Activated CD4-positive, CD25-positive, alpha-beta regulatory T cell treated with anti-CD3 and anti-CD28 coated beads, Interleukin-2, amount 50 U/mL, for 72 hours (primary cell): ENCODE results near the gene GDF2.

Experiments used
- DNase-seq: peaks from one replicate; pipeline ENCODE4 v3.0.0; 2021

Gene GDF2

GRCh38 chr10:47335906-47336305 lies 13.7 kb downstream of the GDF2 start:
- no peak for DNase-seq

- no peak for DNase-seq
Measured at GRCh38 chr10:47336387-47337134, 14.3 kb downstream of the GDF2 start.

DNA sequence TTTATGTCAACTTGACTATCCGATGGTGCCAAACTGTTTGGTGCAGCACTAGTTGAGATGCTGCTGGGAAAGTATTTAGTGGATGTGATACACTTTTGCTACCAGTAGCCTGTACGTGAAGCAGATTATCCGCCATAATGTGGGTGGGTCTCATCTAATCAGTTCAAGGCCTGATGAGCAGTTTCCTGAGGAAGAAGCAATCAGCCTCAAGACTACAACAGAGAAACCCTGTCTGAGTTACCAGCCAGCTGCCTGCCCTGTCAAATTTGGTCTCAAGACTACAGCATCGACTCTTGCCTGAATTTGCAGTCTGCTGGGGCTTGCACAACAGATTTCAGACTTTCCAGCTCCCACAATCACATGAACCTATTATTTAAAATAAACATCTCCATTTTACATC lies 15.1 kb downstream of the GDF2 start:
- no peak for DNase-seq

- no peak for DNase-seq
Measured at GRCh38 chr10:47339186-47339735, 17.0 kb downstream of the GDF2 start.

DNA sequence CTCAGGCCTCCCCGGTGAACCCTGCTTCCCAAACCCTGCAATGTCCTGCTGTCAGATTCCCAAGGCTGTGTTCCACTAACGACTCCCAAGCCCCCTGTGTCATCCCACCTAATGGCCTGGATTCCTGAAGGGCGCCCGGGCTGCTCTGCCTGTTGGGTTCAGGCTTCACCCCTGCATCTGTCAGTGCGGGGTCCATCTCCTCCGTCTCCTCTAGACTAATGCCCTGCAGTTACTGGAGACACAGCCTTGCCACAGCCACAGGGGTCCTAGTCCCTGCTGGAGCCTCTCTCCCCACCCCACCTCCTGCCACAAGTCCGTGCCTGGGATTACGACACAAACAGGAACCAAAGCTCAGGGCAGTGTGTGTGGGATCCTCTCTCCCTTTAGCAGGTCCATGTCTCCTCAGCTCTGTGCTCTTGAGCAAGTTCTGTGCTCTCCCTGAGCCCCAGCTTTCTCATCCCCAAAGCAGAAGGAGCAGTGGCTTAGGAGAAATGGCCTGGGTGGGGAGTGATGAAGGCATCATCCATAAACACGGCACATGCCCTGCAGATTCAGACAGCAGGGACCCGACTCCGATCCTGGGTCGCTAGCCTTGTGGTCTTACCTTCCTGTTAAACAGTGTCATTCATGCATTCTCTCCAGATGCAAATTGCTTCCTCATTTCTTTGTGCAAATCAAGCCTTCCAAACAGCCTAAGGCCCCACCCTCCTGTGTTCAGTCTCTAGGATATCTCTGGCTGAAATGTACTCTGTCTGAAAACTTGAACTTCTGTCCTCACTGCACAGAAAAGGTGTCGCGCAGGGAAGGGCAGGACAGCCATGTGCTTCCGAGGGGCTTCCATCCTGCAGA lies 17.7 kb downstream of the GDF2 start:
- no peak for DNase-seq

DNA sequence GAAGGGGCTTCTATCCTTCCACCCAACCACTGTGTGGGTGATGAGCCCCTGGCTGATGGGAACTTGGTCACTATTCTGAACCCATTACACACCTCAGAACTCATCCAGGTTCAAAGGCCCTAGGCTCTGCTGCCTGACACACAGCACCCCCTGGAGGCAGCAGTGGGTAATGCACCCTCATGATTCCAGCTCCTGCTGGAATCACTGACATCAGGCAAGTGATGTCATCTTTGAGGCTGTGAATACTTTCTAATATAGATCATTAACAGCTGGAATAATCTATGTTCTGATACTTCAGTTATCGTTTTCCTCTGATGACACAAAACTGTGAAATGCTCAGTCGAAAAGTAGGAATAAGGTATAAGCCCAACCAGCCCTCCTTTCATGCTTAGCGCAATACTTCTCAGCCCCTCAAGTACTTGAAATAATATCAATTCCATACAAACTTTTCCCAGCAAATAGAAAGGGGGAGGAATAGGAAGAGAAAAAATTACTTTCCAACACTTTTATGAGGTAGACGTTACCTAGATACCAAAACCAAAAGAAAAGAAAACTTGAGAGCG lies 18.4 kb downstream of the GDF2 start:
- DNase-seq = peak; percentile 78

DNA sequence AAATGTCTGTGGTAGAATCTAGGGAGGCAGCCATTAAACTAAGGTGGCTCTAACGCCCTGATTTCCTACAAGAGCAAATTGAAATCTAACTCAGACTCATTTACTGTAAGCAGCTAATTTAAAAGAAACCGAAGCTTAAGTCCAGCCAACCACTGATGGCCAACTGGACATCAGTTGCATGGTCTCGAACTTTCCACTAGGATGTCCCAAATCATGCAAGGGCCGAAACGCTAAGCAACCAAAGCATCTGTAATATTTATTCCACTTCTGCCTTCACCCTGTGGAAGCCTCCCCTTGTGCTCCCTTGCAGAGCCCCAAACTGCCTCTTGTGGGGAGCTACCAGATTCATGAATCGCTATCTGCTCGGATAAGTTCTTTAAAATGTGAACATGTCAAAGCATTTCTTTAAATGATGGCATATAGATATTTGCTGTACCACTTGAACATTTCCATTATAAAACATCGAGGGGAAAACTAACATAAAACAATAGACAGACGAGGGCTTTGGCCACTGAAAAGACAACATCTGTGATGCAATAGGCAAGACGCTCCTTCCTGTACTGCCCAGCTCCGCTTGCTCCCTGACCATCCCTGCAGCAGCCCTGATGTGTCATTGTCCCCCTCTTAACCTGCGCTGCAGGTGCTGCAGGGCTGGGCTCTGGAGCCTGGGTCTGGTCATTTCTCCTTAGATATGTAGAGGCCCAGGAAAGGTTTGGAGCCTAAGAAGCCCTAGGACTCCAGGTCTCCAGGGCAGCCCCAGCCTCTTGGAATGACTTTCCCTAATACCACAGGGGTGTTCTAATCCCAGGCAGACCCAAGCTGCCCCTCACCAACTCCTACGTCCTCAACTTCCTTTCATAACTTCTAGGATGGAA lies 23.0 kb downstream of the GDF2 start:
- DNase-seq = no peak

DNA sequence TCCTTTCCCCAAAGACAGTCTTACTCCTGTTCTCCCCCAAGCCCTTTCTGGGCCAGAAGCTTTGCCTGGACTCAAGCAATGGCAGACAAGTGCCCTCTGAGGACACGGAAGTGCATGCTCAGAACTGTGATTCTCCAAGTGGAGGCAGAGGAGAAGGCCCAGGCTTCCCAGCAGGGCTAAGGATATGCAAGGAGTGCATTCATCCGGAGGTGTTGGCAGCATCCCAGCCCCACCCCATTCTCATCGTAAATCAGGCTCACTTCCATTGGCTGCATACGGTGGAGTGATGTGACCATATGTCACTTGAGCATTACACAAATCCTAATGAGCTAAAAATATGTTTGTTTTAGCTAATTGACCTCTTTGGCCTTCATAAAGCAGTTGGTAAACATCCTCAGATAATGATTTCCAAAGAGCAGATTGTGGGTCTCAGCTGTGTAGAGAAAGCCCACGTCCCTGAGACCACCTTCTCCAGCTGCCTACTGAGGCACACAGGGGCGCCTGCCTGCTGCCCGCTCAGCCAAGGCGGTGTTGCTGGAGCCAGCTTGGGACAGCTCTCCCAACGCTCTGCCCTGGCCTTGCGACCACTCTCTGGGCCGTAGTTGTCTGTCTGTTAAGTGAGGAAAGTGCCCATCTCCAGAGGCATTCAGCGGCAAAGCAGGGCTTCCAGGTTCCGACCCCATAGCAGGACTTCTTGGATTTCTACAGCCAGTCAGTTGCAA lies 24.5 kb downstream of the GDF2 start:
- DNase-seq = no peak

GRCh38 chr10:47347303-47347675 lies 25.0 kb downstream of the GDF2 start:
- DNase-seq = no peak

DNA sequence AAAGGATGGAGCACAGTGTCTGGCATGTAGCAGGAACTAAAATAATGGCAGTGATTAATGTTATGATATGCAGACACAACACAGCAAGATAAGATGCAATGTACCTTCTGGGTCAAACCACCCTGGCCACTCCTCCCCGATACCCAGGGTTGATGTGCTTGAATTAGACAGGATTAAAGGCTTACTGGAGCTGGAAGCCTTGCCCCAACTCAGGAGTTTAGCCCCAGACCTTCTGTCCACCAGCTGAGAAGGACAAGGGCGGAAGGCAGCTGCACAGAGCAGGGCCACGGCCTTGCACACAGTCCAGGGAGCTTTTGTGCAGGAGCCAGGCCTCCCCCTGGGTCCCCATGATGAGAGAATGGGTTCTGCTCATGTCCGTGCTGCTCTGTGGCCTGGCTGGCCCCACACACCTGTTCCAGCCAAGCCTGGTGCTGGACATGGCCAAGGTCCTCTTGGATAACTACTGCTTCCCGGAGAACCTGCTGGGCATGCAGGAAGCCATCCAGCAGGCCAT lies 25.9 kb downstream of the GDF2 start, which contains the start of gene RBP3:
RBP3 (plus strand) TSS at position 226 of the 514 bp plus-strand sequence; CDS start at position 348, 122 bp downstream.
- DNase-seq = no peak

- DNase-seq = peak; percentile 22
Measured at GRCh38 chr10:47348661-47349470, 26.6 kb downstream of the GDF2 start.

DNA sequence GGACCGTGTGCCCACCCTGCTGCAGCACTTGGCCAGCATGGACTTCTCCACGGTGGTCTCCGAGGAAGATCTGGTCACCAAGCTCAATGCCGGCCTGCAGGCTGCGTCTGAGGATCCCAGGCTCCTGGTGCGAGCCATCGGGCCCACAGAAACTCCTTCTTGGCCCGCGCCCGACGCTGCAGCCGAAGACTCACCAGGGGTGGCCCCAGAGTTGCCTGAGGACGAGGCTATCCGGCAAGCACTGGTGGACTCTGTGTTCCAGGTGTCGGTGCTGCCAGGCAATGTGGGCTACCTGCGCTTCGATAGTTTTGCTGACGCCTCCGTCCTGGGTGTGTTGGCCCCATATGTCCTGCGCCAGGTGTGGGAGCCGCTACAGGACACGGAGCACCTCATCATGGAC lies 27.3 kb downstream of the GDF2 start:
- DNase-seq = peak; percentile 22

- peak; percentile 16 for DNase-seq
Measured at GRCh38 chr10:47349941-47350371, 27.7 kb downstream of the GDF2 start.

DNA sequence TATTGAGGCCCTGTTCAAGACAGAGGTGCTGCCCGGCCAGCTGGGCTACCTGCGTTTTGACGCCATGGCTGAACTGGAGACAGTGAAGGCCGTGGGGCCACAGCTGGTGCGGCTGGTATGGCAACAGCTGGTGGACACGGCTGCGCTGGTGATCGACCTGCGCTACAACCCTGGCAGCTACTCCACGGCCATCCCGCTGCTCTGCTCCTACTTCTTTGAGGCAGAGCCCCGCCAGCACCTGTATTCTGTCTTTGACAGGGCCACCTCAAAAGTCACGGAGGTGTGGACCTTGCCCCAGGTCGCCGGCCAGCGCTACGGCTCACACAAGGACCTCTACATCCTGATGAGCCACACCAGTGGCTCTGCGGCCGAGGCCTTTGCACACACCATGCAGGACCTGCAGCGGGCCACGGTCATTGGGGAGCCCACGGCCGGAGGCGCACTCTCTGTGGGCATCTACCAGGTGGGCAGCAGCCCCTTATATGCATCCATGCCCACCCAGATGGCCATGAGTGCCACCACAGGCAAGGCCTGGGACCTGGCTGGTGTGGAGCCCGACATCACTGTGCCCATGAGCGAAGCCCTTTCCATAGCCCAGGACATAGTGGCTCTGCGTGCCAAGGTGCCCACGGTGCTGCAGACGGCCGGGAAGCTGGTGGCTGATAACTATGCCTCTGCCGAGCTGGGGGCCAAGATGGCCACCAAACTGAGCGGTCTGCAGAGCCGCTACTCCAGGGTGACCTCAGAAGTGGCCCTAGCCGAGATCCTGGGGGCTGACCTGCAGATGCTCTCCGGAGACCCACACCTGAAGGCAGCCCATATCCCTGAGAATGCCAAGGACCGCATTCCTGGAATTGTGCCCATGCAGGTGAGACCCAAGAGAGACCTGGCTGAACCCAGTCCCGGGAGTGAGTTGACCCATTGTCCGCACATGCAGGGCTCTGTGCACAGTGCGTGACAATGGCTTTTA lies 28.7 kb downstream of the GDF2 start:
- DNase-seq = peak; percentile 21

GRCh38 chr10:47351899-47352815 lies 29.9 kb downstream of the GDF2 start:
- DNase-seq = peak; percentile 27

- peak; percentile 11 for DNase-seq
Measured at GRCh38 chr10:47353351-47353750, 31.1 kb downstream of the GDF2 start.

DNA sequence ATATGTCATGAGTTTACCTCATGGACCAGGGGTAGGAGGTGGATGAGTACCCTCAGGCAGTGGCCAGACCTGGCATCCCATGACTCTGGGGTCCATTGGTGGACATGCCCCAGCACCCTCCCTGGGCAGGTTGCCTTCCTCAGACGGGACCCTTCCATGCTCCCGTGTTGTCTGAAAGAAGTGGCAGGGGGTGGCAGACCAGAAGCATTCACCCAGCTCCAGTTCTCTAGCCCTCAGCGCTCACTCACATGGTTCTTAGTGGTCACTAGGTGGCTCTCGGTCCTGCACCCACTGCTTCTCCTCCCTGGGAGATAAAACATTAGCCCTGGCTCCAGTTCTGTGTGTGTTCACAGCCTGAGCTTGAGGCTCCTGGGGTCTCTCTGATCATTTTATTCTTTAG lies 31.9 kb downstream of the GDF2 start:
- DNase-seq = peak; percentile 17

GRCh38 chr10:47354900-47355299 lies 32.6 kb downstream of the GDF2 start:
- no peak for DNase-seq
